Adrenal gland (tissue), 5 donors: Measurements from ENCODE around the gene ABCA8.

Experiments
- CTCF ChIP-seq, 6 experiments: fragments of 450-650 bp in 4 of 6; fragments of 200-600 bp in 2 of 6; sonication (generic) in 1 of 6; IDR thresholded peaks; 1 replicate in 5 of 6; 2 replicates in 1 of 6; pipeline versions ENCODE4 v1.5.1 to v1.8.0; 2016 to 2021; ENCODE audit warnings: antibody characterized with exemption in 6 of 6, mild to moderate bottlenecking in 2 of 6, moderate library complexity in 1 of 6
- POLR2A ChIP-seq, 2 donors: fragments of 450-650 bp; IDR thresholded peaks; one replicate each; pipeline ENCODE4 v1.6.1; 2017; ENCODE audit warnings: antibody characterized with exemption in 2 of 2, mild to moderate bottlenecking in 2 of 2, moderate library complexity in 1 of 2
- donor health status: DM: no; HTN: no; CAD: no.

DNA sequence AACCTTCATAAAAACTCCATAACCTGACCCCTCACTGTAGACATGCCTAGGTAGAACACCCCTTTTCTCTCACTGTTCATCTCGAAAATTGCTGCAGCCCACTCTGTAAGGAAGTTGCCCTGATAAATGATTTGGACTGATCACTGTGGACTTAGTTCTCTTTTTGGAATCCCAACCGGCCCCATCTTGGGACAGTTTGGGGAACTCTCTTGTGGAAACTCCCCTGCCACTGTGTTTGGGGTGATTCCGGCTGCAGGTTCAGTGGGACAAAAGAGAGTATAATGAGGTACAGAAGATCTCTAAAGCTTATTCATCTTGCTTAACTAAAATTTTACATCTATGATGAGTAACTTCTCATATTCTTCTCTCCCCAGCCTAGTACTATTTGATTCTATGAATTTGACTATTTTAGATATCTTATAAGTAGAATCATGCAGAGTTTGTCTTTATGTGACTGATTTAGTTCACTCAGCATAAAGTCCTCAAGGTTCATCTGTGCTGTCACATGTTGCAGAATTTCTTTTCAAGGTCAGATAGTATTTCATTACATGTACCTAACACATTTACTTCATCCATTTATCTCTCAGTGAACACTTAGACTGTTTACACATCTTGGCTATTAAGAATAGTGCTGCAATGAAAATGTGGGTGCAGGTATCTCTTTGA, 84.9 kb downstream of the ABCA8 start:
- no peak for TF ChIP-seq CTCF (IDR thresholded peaks at IDR 0.05)
- TF ChIP-seq POLR2A (IDR thresholded peaks at IDR 0.05) = no peak
